NT2/D1 (cell line): Measurements from ENCODE around the gene ZNF644.

Source experiments
- SUZ12 ChIP-seq: IDR thresholded peaks from 2 replicates; pipeline ENCODE4 v1.6.1; 2011; ENCODE audit not compliant: insufficient read length, insufficient read depth; ENCODE audit errors: extremely low read depth
- YY1 ChIP-seq: IDR thresholded peaks from 2 replicates; pipeline ENCODE4 v1.6.1; 2011; ENCODE audit not compliant: insufficient read length, insufficient read depth

- TF ChIP-seq SUZ12 (no peak), YY1 (no peak)
Observed at GRCh38 chr1:90936061-90936460, 85.8 kb downstream of the ZNF644 start.
